Hepatocyte (in vitro differentiated cells): ENCODE measurements around the gene OPN3.

Experiments used
- EZH2 ChIP-seq: fragments of 200-600 bp; sonication (generic); IDR thresholded peaks from 2 replicates; pipeline ENCODE4 v1.6.1; 2016; ENCODE audit warnings: antibody characterized with exemption, mild to moderate bottlenecking, borderline replicate concordance
- EZH2phosphoT487 ChIP-seq: fragments of 200-600 bp; sonication (generic); IDR thresholded peaks from one replicate; pipeline ENCODE4 v1.6.1; 2018; ENCODE audit warnings: antibody characterized with exemption, mild to moderate bottlenecking, low read depth, moderate library complexity; ENCODE audit not compliant: unreplicated experiment, severe bottlenecking
- TF ChIP-seq, protein P1 (sequence below): fragments of 200-600 bp; sonication (generic); IDR thresholded peaks from 2 replicates; pipeline ENCODE4 v1.5.1; 2016; ENCODE audit warnings: antibody characterized with exemption, mild to moderate bottlenecking; ENCODE audit not compliant: poor library complexity

DNA sequence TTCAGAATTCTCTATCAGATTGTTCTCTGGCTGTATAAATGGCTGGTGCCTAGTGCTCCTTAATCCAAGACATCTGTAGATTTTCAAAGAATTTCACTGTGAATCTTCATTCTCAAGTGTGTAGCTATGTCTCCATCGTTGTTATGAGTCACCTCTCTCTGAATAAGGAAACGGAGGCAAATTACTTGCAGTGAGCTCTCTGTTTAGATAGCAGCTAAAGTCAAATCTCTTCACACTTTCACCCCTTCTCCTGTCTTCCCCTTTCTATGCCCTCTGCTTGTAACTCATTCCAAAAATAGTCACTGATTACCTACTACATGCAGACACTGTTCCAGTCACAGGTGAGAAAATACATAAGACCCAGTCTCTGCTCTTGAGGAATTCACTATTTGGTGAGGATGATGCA is 39.7 kb downstream of the OPN3 start:
- TF ChIP-seq, protein P1, sequence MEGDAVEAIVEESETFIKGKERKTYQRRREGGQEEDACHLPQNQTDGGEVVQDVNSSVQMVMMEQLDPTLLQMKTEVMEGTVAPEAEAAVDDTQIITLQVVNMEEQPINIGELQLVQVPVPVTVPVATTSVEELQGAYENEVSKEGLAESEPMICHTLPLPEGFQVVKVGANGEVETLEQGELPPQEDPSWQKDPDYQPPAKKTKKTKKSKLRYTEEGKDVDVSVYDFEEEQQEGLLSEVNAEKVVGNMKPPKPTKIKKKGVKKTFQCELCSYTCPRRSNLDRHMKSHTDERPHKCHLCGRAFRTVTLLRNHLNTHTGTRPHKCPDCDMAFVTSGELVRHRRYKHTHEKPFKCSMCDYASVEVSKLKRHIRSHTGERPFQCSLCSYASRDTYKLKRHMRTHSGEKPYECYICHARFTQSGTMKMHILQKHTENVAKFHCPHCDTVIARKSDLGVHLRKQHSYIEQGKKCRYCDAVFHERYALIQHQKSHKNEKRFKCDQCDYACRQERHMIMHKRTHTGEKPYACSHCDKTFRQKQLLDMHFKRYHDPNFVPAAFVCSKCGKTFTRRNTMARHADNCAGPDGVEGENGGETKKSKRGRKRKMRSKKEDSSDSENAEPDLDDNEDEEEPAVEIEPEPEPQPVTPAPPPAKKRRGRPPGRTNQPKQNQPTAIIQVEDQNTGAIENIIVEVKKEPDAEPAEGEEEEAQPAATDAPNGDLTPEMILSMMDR, result no peak
- TF ChIP-seq EZH2 (no peak), EZH2phosphoT487 (no peak)
